ENCODE measurements around the gene ITPR1.

Gene ITPR1

GRCh38 chr3:4800595-4800994, 307.4 kb downstream of the ITPR1 start:
- H3K4me3 ChIP-seq (ENCODE audit: insufficient read depth, low read depth, low read length) = no peak overlapping the region
- H3K27me3 ChIP-seq (ENCODE audit: control insufficient read depth, insufficient read depth, low read length, poor library complexity, severe bottlenecking) = no peaks in the 10 kb centered on the region
- no peaks in the 10 kb centered on the region for H3K4me1 ChIP-seq (ENCODE audit: control insufficient read depth, insufficient read depth, low read length)
- 89 to 96% methylated on average over 4 of the region's 4 CpGs for WGBS, 2 experiments
- no peak overlapping the region for H3K27ac ChIP-seq (ENCODE audit: insufficient read depth, low read depth, low read length, poor library complexity, severe bottlenecking)
- no peaks in the 10 kb centered on the region for H3K9me3 ChIP-seq (ENCODE audit: control insufficient read depth, low read length)
- H3K36me3 ChIP-seq (ENCODE audit: control insufficient read depth, insufficient read depth, low read length) = no peaks in the 10 kb centered on the region

GRCh38 chr3:4801892-4802291, 308.7 kb downstream of the ITPR1 start:
- Histone ChIP-seq H3K36me3 (ENCODE audit: control insufficient read depth, insufficient read depth, low read length) (no peaks in the 10 kb centered on the region), H3K9me3 (ENCODE audit: control insufficient read depth, low read length) (no peaks in the 10 kb centered on the region), H3K4me3 (ENCODE audit: insufficient read depth, low read depth, low read length) (no peak overlapping the region), H3K27me3 (ENCODE audit: control insufficient read depth, insufficient read depth, low read length, poor library complexity, severe bottlenecking) (no peaks in the 10 kb centered on the region), H3K27ac (ENCODE audit: insufficient read depth, low read depth, low read length, poor library complexity, severe bottlenecking) (no peak overlapping the region), H3K4me1 (ENCODE audit: control insufficient read depth, insufficient read depth, low read length) (no peaks in the 10 kb centered on the region)
- 93 to 97% methylated on average over 5 of the region's 5 CpGs for WGBS, 2 experiments

- no peak overlapping the region for H3K4me3 ChIP-seq (ENCODE audit: insufficient read depth, low read depth, low read length)
- no peaks in the 10 kb centered on the region for H3K36me3 ChIP-seq (ENCODE audit: control insufficient read depth, insufficient read depth, low read length)
- WGBS, 2 experiments = 94% methylated on average over 8 of the region's 8 CpGs
- no peaks in the 10 kb centered on the region for H3K9me3 ChIP-seq (ENCODE audit: control insufficient read depth, low read length)
- H3K27ac ChIP-seq (ENCODE audit: insufficient read depth, low read depth, low read length, poor library complexity, severe bottlenecking) = no peak overlapping the region
- no peaks in the 10 kb centered on the region for H3K4me1 ChIP-seq (ENCODE audit: control insufficient read depth, insufficient read depth, low read length)
- H3K27me3 ChIP-seq (ENCODE audit: control insufficient read depth, insufficient read depth, low read length, poor library complexity, severe bottlenecking) = no peaks in the 10 kb centered on the region
Observed at GRCh38 chr3:4802903-4803302, 309.8 kb downstream of the ITPR1 start.

GRCh38 chr3:4804161-4805058, 311.3 kb downstream of the ITPR1 start:
- Histone ChIP-seq H3K4me3 (ENCODE audit: insufficient read depth, low read depth, low read length) (no peak overlapping the region), H3K4me1 (ENCODE audit: control insufficient read depth, insufficient read depth, low read length) (no peaks in the 10 kb centered on the region), H3K27ac (ENCODE audit: insufficient read depth, low read depth, low read length, poor library complexity, severe bottlenecking) (no peak overlapping the region), H3K27me3 (ENCODE audit: control insufficient read depth, insufficient read depth, low read length, poor library complexity, severe bottlenecking) (no peaks in the 10 kb centered on the region), H3K9me3 (ENCODE audit: control insufficient read depth, low read length) (no peaks in the 10 kb centered on the region), H3K36me3 (ENCODE audit: control insufficient read depth, insufficient read depth, low read length) (no peaks in the 10 kb centered on the region)
- WGBS, 2 experiments = 95% methylated on average over 14 of the region's 14 CpGs

DNA sequence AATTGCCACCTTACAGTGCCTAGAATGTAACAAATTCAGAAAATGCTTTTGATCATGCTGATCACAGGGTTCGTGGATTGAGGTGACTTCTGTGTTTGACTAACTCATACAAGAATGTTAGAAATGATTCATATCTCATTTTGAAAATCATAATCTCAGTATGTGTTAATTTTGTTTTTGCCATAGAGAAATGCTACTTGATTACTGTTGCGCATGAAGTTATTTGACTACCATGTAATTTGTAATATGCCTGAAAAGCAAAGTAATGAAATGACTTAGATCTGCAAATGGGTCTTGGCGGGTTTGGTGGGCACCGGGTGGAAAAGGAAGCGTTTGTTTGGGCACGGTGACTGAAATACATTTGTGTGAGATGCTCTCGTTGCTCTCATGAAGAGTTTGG, 312.5 kb downstream of the ITPR1 start:
- Histone ChIP-seq H3K4me3 (ENCODE audit: insufficient read depth, low read depth, low read length) (no peak overlapping the region), H3K27me3 (ENCODE audit: control insufficient read depth, insufficient read depth, low read length, poor library complexity, severe bottlenecking) (no peaks in the 10 kb centered on the region), H3K36me3 (ENCODE audit: control insufficient read depth, insufficient read depth, low read length) (no peaks in the 10 kb centered on the region), H3K27ac (ENCODE audit: insufficient read depth, low read depth, low read length, poor library complexity, severe bottlenecking) (no peak overlapping the region), H3K9me3 (ENCODE audit: control insufficient read depth, low read length) (no peaks in the 10 kb centered on the region), H3K4me1 (ENCODE audit: control insufficient read depth, insufficient read depth, low read length) (no peaks in the 10 kb centered on the region)
- WGBS, 2 experiments = 95 to 96% methylated on average over 6 to 7 of the region's 7 CpGs

- Histone ChIP-seq H3K4me3 (ENCODE audit: insufficient read depth, low read depth, low read length) (no peak overlapping the region), H3K9me3 (ENCODE audit: control insufficient read depth, low read length) (no peaks in the 10 kb centered on the region), H3K27me3 (ENCODE audit: control insufficient read depth, insufficient read depth, low read length, poor library complexity, severe bottlenecking) (no peaks in the 10 kb centered on the region), H3K36me3 (ENCODE audit: control insufficient read depth, insufficient read depth, low read length) (no peaks in the 10 kb centered on the region), H3K4me1 (ENCODE audit: control insufficient read depth, insufficient read depth, low read length) (no peaks in the 10 kb centered on the region), H3K27ac (ENCODE audit: insufficient read depth, low read depth, low read length, poor library complexity, severe bottlenecking) (no peak overlapping the region)
- 96% methylated on average over 5 to 6 of the region's 6 CpGs for WGBS, 2 experiments
Observed at GRCh38 chr3:4806535-4807108, 313.5 kb downstream of the ITPR1 start.

DNA sequence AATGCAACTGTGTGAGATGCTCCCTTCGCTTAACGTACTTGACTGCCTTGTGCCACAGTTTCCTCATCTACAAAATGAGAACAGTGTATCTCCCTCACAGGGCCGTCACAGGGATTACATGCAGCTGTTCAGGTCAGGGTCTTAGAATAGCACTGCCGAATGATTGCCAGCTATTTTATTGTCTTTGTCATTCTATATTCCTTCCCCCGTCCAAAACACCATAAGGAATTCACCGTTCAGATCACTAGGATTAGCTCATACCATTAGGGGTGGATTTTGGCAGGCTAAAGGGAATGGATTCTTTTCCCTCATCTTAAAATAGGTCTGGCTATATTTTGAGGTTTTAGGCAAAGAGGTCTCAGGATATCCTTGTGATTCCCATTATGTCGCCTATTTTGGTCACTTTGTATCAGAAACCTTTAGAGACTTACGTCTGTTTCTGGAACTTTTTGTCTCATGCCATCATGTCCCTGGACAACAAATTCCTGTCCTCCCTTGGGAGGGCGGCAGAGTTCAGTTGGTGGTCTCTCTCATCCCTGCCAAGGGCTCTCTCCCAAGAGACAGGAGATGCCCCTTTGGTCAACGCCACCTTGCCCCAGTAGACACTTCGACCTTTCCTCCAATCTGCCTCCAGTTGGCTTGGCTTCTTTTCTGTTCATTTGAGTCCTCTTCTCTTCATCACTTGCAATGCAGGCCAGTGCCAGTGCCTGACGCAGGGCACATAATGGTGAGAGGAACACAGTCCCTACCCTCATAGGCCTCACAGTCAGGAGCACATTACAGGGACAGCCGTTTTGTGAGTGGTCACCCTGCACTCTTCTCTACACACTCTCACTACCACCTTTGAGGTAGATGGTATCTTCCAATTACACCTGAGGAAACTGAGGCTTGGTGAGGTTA, 314.5 kb downstream of the ITPR1 start:
- Histone ChIP-seq H3K9me3 (ENCODE audit: control insufficient read depth, low read length) (no peaks in the 10 kb centered on the region), H3K4me3 (ENCODE audit: insufficient read depth, low read depth, low read length) (no peak overlapping the region), H3K4me1 (ENCODE audit: control insufficient read depth, insufficient read depth, low read length) (no peaks in the 10 kb centered on the region), H3K27ac (ENCODE audit: insufficient read depth, low read depth, low read length, poor library complexity, severe bottlenecking) (no peak overlapping the region), H3K27me3 (ENCODE audit: control insufficient read depth, insufficient read depth, low read length, poor library complexity, severe bottlenecking) (no peaks in the 10 kb centered on the region), H3K36me3 (ENCODE audit: control insufficient read depth, insufficient read depth, low read length) (no peaks in the 10 kb centered on the region)
- WGBS, 2 experiments = 92 to 94% methylated on average over 12 of the region's 13 CpGs

DNA sequence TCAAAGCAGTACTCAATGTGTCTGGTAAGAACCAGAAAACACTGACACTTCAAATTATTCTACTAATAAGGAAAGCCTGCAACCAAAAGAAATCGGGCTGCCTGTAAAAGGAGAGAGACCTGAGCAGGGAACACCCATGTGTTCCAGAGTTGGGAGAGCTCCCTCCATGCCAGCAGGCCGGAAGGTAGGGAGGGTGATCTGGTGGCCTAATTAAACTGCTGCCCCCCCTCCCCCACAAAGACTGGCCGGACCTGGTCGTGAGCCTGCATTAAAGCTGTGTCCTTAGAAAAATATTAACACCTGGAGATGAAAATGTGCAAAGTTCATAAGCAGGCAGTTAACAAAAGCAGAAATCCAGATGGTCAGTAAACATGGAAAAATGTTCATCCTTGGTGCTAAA, 315.5 kb downstream of the ITPR1 start:
- Histone ChIP-seq H3K4me1 (ENCODE audit: control insufficient read depth, insufficient read depth, low read length) (no peaks in the 10 kb centered on the region), H3K4me3 (ENCODE audit: insufficient read depth, low read depth, low read length) (no peak overlapping the region), H3K36me3 (ENCODE audit: control insufficient read depth, insufficient read depth, low read length) (no peaks in the 10 kb centered on the region), H3K9me3 (ENCODE audit: control insufficient read depth, low read length) (no peaks in the 10 kb centered on the region), H3K27ac (ENCODE audit: insufficient read depth, low read depth, low read length, poor library complexity, severe bottlenecking) (no peak overlapping the region), H3K27me3 (ENCODE audit: control insufficient read depth, insufficient read depth, low read length, poor library complexity, severe bottlenecking) (no peaks in the 10 kb centered on the region)
- WGBS, 2 experiments = 88 to 96% methylated on average over 4 of the region's 4 CpGs

DNA sequence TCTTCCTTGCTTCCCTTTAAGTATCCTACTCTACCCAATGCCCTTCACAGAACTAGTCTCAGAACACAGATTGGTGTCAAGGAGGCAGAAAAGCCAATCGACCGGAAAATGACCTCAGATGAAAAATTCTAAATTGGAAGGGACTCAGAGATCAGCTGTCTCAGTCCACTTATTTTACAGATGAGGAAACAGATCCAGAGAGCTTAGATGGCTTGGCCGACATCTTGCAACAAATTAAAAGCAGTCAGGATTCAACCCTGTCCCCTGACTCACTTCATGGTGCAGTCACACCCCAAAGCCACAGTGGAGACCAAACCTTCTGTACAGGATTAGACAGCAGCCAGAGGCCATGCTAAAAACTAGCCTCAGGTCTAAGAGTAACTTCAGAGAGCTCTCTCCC, 316.8 kb downstream of the ITPR1 start:
- Histone ChIP-seq H3K36me3 (ENCODE audit: control insufficient read depth, insufficient read depth, low read length) (no peaks in the 10 kb centered on the region), H3K9me3 (ENCODE audit: control insufficient read depth, low read length) (no peaks in the 10 kb centered on the region), H3K4me1 (ENCODE audit: control insufficient read depth, insufficient read depth, low read length) (no peaks in the 10 kb centered on the region), H3K4me3 (ENCODE audit: insufficient read depth, low read depth, low read length) (no peak overlapping the region), H3K27ac (ENCODE audit: insufficient read depth, low read depth, low read length, poor library complexity, severe bottlenecking) (no peak overlapping the region), H3K27me3 (ENCODE audit: control insufficient read depth, insufficient read depth, low read length, poor library complexity, severe bottlenecking) (no peaks in the 10 kb centered on the region)
- WGBS, 2 experiments = 92 to 96% methylated on average over 3 of the region's 3 CpGs

- Histone ChIP-seq H3K4me3 (ENCODE audit: insufficient read depth, low read depth, low read length) (no peak overlapping the region), H3K4me1 (ENCODE audit: control insufficient read depth, insufficient read depth, low read length) (no peaks in the 10 kb centered on the region), H3K27me3 (ENCODE audit: control insufficient read depth, insufficient read depth, low read length, poor library complexity, severe bottlenecking) (no peaks in the 10 kb centered on the region), H3K27ac (ENCODE audit: insufficient read depth, low read depth, low read length, poor library complexity, severe bottlenecking) (no peak overlapping the region), H3K9me3 (ENCODE audit: control insufficient read depth, low read length) (peaks cover 3% of the 10 kb centered on the region), H3K36me3 (ENCODE audit: control insufficient read depth, insufficient read depth, low read length) (no peaks in the 10 kb centered on the region)
- 94 to 95% methylated on average over 5 of the region's 5 CpGs for WGBS, 2 experiments
Observed at GRCh38 chr3:4812591-4812990, 319.4 kb downstream of the ITPR1 start.

Data from ectodermal cell (in vitro differentiated cells).